Glutamatergic neuron (in vitro differentiated cells): ENCODE data around the gene HOXA13. TPM values are rescaled to one million over a fixed set of nuclear protein-coding genes. Genes with fewer than 3 reads are reported as not detected.

Experiments
- DNase-seq: peaks from one replicate; pipeline ENCODE4 v3.0.0; 2022
- H3K27ac Mint-ChIP-seq: one replicate; pipeline ENCODE4 v1.8.0; 2020; ENCODE audit warnings: mild to moderate bottlenecking, mixed read lengths, inconsistent platforms; ENCODE audit not compliant: unreplicated experiment
- H3K27me3 Mint-ChIP-seq: one replicate; pipeline ENCODE4 v1.8.0; 2020; ENCODE audit warnings: mild to moderate bottlenecking, moderate library complexity, mixed read lengths, inconsistent platforms; ENCODE audit not compliant: unreplicated experiment
- H3K36me3 Mint-ChIP-seq: one replicate; pipeline ENCODE4 v1.8.0; 2020; ENCODE audit warnings: mild to moderate bottlenecking, mixed read lengths, inconsistent platforms; ENCODE audit not compliant: unreplicated experiment
- H3K4me1 Mint-ChIP-seq: one replicate; pipeline ENCODE4 v1.8.0; 2020; ENCODE audit warnings: mild to moderate bottlenecking, low read depth, mixed read lengths, inconsistent platforms; ENCODE audit not compliant: unreplicated experiment
- H3K4me3 Mint-ChIP-seq: one replicate; pipeline ENCODE4 v1.8.0; 2020; ENCODE audit warnings: mild to moderate bottlenecking, mixed read lengths, inconsistent platforms; ENCODE audit not compliant: unreplicated experiment
- H3K9me3 Mint-ChIP-seq: one replicate; pipeline ENCODE4 v1.8.0; 2020; ENCODE audit warnings: mild to moderate bottlenecking, moderate library complexity, mixed read lengths, inconsistent platforms; ENCODE audit not compliant: unreplicated experiment
- CTCF ChIP-seq: fragments of 200-600 bp; sonication (generic); IDR thresholded peaks from one replicate; pipeline ENCODE4 v1.5.0; 2021; ENCODE audit not compliant: partially characterized antibody, unreplicated experiment
- total RNA-seq: library from RNA; stranded (reverse); fragmentation: NEBNext Ultra II Directional; extraction: Animal tissue kit (Norgen Biotek cat#: 25700); gene quantifications from one replicate; pipeline ENCODE4 v1.2.1, GENCODE V29; 2021; ENCODE audit not compliant: unreplicated experiment

Gene HOXA13
- total RNA-seq, 1 donor from 2014 or later = not detected

- H3K9me3 Mint-ChIP-seq = peaks cover 18% of the 10 kb centered on the region
- DNase-seq = peak; percentile 46
- no peak overlapping the region for H3K27ac Mint-ChIP-seq
- H3K27me3 Mint-ChIP-seq = peaks cover 37% of the 10 kb centered on the region
- no peak overlapping the region for H3K4me3 Mint-ChIP-seq
- H3K36me3 Mint-ChIP-seq = peaks cover 4% of the 10 kb centered on the region
- no peak for TF ChIP-seq CTCF
- peaks cover 2% of the 10 kb centered on the region for H3K4me1 Mint-ChIP-seq
Measured at GRCh38 chr7:27169658-27170425, 30.0 kb downstream of the HOXA13 start.

GRCh38 chr7:27168265-27168947 is 31.5 kb downstream of the HOXA13 start:
- Mint-ChIP-seq H3K4me3 (peak overlapping the region; percentile 5), H3K4me1 (peaks cover 2% of the 10 kb centered on the region)
- DNase-seq = peak; percentile 48

GRCh38 chr7:27167916-27168264 is 32.0 kb downstream of the HOXA13 start:
- Mint-ChIP-seq H3K36me3 (peaks cover 4% of the 10 kb centered on the region), H3K9me3 (peaks cover 20% of the 10 kb centered on the region), H3K4me3 (no peak overlapping the region), H3K27me3 (peaks cover 51% of the 10 kb centered on the region), H3K4me1 (peaks cover 2% of the 10 kb centered on the region), H3K27ac (no peak overlapping the region)
- TF ChIP-seq CTCF = no peak
- peak; percentile 8 for DNase-seq

More at GRCh38 chr7:27168265-27168947, 31.5 kb downstream of the HOXA13 start:
- Mint-ChIP-seq H3K27ac (no peak overlapping the region), H3K9me3 (peaks cover 20% of the 10 kb centered on the region), H3K27me3 (peaks cover 49% of the 10 kb centered on the region), H3K36me3 (peaks cover 4% of the 10 kb centered on the region)
- no peak for TF ChIP-seq CTCF

GRCh38 chr7:27166531-27167505 is 33.1 kb downstream of the HOXA13 start:
- DNase-seq = peak; percentile 9
- H3K4me1 Mint-ChIP-seq = peaks cover 2% of the 10 kb centered on the region
- peaks cover 20% of the 10 kb centered on the region for H3K9me3 Mint-ChIP-seq
- peaks cover 48% of the 10 kb centered on the region for H3K27me3 Mint-ChIP-seq
- TF ChIP-seq CTCF = no peak
- no peak overlapping the region for H3K27ac Mint-ChIP-seq
- H3K36me3 Mint-ChIP-seq = peaks cover 4% of the 10 kb centered on the region
- H3K4me3 Mint-ChIP-seq = no peak overlapping the region
